PC-9 (cell line): ENCODE results near the gene TWSG1. TPM values are rescaled to one million over a fixed set of nuclear protein-coding genes. Genes with fewer than 3 reads are reported as not detected.

Source experiments
- BruUV-seq: library from RNA; stranded (reverse); fragments of 400-500 nt; replicated peaks from 2 replicates; lab custom pipeline; 2021; lab: Mats Ljungman, UMichigan
- CTCF ChIA-PET: fragments of 300-600 bp; sonication (Branson Sonifier 250); formaldehyde crosslinking; loops from one replicate; lab custom pipeline; 2022; ENCODE audit warnings: antibody characterized with exemption; lab: Charles Lee
- POLR2A ChIA-PET: fragments of 300-600 bp; sonication (Branson Sonifier 250); formaldehyde crosslinking; loops from one replicate; lab custom pipeline; 2022; ENCODE audit warnings: antibody characterized with exemption; ENCODE audit not compliant: unreplicated experiment; lab: Charles Lee
- DNase-seq, 2 experiments: peaks; one replicate each; pipeline versions ENCODE4 v3.0.0 to v3.0.0-alpha.2; 2015 to 2022; ENCODE audit warnings: mixed read lengths in 1 of 2
- H2AFZ ChIP-seq: fragments of 200-600 bp; sonication (generic); 2 replicates; pipeline ENCODE4 v1.8.1; 2017; ENCODE audit warnings: antibody characterized with exemption
- H3F3A ChIP-seq: fragments of 200-600 bp; sonication (generic); 2 replicates; pipeline ENCODE4 v1.8.1; 2017; ENCODE audit warnings: antibody characterized with exemption, mild to moderate bottlenecking, low read depth; ENCODE audit not compliant: insufficient read depth
- H3K27ac ChIP-seq: fragments of 200-600 bp; sonication (generic); 2 replicates; pipeline ENCODE4 v1.6.1; 2016; ENCODE audit warnings: mixed run types
- H3K27me3 ChIP-seq: fragments of 200-600 bp; sonication (generic); 2 replicates; pipeline ENCODE4 v1.6.1; 2016; ENCODE audit warnings: low read depth, mixed run types; ENCODE audit not compliant: insufficient read depth
- H3K36me3 ChIP-seq: fragments of 200-600 bp; sonication (generic); 2 replicates; pipeline ENCODE4 v1.6.1; 2016; ENCODE audit warnings: low read depth, mixed run types
- H3K4me1 ChIP-seq: fragments of 200-600 bp; sonication (generic); replicated peaks from 2 replicates; pipeline ENCODE4 v1.6.1; 2016; ENCODE audit warnings: mixed run types; ENCODE audit not compliant: insufficient read depth
- H3K4me2 ChIP-seq: fragments of 200-600 bp; sonication (generic); 2 replicates; pipeline ENCODE4 v1.6.1; 2017; ENCODE audit warnings: mixed run types
- H3K4me3 ChIP-seq: fragments of 200-600 bp; sonication (generic); 2 replicates; pipeline ENCODE4 v1.6.1; 2016; ENCODE audit warnings: mixed run types
- H3K79me2 ChIP-seq: fragments of 200-600 bp; sonication (generic); 2 replicates; pipeline ENCODE4 v1.6.1; 2017; ENCODE audit warnings: low read depth, mixed run types
- H3K9me2 ChIP-seq: fragments of 200-600 bp; sonication (generic); 2 replicates; pipeline ENCODE4 v1.8.1; 2017; ENCODE audit warnings: mild to moderate bottlenecking; ENCODE audit not compliant: insufficient read depth
- H3K9me3 ChIP-seq: fragments of 200-600 bp; sonication (generic); 2 replicates; pipeline ENCODE4 v1.8.1; 2016; ENCODE audit warnings: low read depth; ENCODE audit not compliant: insufficient read depth
- H4K20me1 ChIP-seq: fragments of 200-600 bp; sonication (generic); 2 replicates; pipeline ENCODE4 v1.8.1; 2017; ENCODE audit not compliant: insufficient read depth
- EZH2 ChIP-seq: fragments of 200-600 bp; sonication (generic); IDR thresholded peaks from 2 replicates; pipeline ENCODE4 v1.8.0; 2017; ENCODE audit warnings: antibody characterized with exemption, low read depth
- intact Hi-C: fragments of 100-400 bp; cut with micrococcal nuclease; formaldehyde crosslinking; loops from one replicate; pipeline ENCODE4 v1.10.0; 2022; ENCODE audit not compliant: unreplicated experiment
- total RNA-seq: library from RNA; stranded (reverse); gene quantifications from 2 replicates; pipeline ENCODE4 v1.2.3, GENCODE V29; 2021
- TF ChIP-seq, protein P1 (sequence below): fragments of 200-600 bp; sonication (generic); conservative IDR thresholded peaks from 2 replicates; pipeline ENCODE4 v1.6.1; 2017; ENCODE audit warnings: mixed run types, antibody characterized with exemption, mild to moderate bottlenecking, moderate library complexity

Gene TWSG1
- total RNA-seq, 1 experiment from 2014 or later, result 52.1 TPM

DNA sequence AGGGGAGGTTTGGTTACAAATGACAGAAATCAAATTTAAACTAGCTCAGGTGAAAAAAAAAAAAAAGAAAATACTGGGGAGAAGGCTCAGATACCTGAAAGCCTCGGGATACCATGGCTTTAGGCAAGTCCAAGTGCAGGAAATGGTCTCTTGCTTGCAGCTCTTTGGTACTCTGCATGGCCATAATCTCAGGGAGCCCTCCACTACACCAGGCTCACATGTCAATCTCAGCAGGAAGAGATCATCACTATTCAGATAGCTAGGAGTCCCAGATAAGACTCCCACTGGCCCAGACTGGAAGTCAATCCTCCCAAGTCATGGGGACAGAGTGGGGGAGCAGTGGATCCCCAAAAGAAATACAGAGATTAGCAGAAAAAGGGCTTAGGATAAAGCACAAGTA, 75.9 kb downstream of the TWSG1 start:
- intact Hi-C loops, result loop anchor here (10.0 kb wide), 1 partner anchor 76 kb away; the partner anchor contains the start of gene TWSG1
- ChIA-PET POLR2A (no interaction called here), CTCF (no interaction called here)
- Histone ChIP-seq H3K79me2 (no peaks in the 10 kb centered on the region), H4K20me1 (no peaks in the 10 kb centered on the region), H3F3A (no peaks in the 10 kb centered on the region), H3K27ac (no peak overlapping the region), H3K9me3 (no peaks in the 10 kb centered on the region), H2AFZ (no peak overlapping the region), H3K4me1 (peaks cover 9% of the 10 kb centered on the region; the same call in 1 of the 2 replicates), H3K36me3 (no peaks in the 10 kb centered on the region), H3K4me3 (no peak overlapping the region), H3K9me2 (no peaks in the 10 kb centered on the region), H3K4me2 (no peak overlapping the region), H3K27me3 (no peaks in the 10 kb centered on the region)
- no peak for DNase-seq
- TF ChIP-seq EZH2, result no peak
- TF ChIP-seq, protein P1, sequence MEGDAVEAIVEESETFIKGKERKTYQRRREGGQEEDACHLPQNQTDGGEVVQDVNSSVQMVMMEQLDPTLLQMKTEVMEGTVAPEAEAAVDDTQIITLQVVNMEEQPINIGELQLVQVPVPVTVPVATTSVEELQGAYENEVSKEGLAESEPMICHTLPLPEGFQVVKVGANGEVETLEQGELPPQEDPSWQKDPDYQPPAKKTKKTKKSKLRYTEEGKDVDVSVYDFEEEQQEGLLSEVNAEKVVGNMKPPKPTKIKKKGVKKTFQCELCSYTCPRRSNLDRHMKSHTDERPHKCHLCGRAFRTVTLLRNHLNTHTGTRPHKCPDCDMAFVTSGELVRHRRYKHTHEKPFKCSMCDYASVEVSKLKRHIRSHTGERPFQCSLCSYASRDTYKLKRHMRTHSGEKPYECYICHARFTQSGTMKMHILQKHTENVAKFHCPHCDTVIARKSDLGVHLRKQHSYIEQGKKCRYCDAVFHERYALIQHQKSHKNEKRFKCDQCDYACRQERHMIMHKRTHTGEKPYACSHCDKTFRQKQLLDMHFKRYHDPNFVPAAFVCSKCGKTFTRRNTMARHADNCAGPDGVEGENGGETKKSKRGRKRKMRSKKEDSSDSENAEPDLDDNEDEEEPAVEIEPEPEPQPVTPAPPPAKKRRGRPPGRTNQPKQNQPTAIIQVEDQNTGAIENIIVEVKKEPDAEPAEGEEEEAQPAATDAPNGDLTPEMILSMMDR, result no peak
- no TSS peak for BruUV-seq

DNA sequence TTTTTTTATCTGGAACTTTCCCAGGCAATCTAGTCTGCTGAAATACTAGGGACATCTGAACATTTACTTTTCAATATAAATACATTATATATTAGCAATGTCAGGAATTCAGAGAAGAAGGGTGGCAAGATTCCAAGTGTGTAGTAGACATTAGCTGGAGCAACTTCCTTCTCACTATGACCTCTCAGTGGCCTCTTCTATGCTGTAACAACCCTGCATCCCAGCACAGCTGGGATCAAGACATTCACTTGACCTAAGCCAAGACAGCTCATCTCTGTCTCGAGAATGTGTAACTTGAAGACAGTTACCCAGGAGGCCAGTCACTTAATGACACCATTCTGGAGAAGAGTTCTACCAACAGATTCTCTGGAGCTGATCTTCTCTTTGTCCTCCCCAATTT, 79.0 kb downstream of the TWSG1 start:
- Histone ChIP-seq H3K4me2 (0 out of 2 replicates have a peak overlapping the region, but pooled peaks have one; percentile 14), H2AFZ (no peak overlapping the region), H3K9me3 (no peaks in the 10 kb centered on the region), H3F3A (no peaks in the 10 kb centered on the region), H3K27me3 (no peaks in the 10 kb centered on the region), H4K20me1 (no peaks in the 10 kb centered on the region), H3K4me3 (no peak overlapping the region), H3K9me2 (no peaks in the 10 kb centered on the region), H3K79me2 (no peaks in the 10 kb centered on the region), H3K4me1 (peaks cover 9% of the 10 kb centered on the region; the same call in 1 of the 2 replicates), H3K36me3 (no peaks in the 10 kb centered on the region), H3K27ac (no peak overlapping the region)
- TF ChIP-seq, protein P1, result no peak
- no peak for TF ChIP-seq EZH2
- BruUV-seq, result no TSS peak
- POLR2A ChIA-PET, result interaction anchor here (0.6 kb wide), 2 partner anchors 51 to 312 kb away, joined by 3 to 8 read pairs; no protein-coding TSS in a partner anchor
- DNase-seq, result peak; percentile 25 to 47
- intact Hi-C loops, result loop anchor here (10.0 kb wide), 1 partner anchor 79 kb away; the partner anchor contains the start of gene TWSG1
- CTCF ChIA-PET, result interaction anchor here (0.6 kb wide), 1 partner anchor 63 kb away, joined by 5 read pairs; no protein-coding TSS in a partner anchor

DNA sequence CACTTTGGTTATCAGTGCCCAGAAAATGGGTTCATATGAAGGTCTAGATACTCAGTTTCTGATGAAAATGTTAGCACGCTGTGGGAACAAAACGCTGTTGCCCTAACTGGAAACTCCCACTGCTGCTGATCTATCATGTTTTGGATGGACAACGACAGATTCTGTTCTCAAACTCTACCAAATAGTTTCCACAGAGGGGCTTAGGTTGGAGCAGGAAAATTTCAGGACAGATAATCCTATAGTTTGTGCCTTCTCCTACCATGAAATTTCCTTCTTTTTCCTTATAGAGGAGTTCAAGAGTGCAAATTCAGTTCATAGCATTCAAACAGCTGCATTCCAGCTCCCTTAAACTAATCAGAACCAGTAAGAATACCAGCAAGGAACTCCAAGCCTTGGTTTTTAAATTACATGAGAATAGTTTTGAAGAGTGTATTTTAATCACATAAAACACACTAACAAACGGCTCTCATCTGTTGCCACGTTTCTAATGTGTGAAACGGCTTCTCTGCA, 82.0 kb downstream of the TWSG1 start:
- peaks cover 9% of the 10 kb centered on the region; the same call in 1 of the 2 replicates for H3K4me1 ChIP-seq
- no peaks in the 10 kb centered on the region for H4K20me1 ChIP-seq
- no peaks in the 10 kb centered on the region for H3K36me3 ChIP-seq
- H3K9me2 ChIP-seq, result no peaks in the 10 kb centered on the region
- TF ChIP-seq EZH2, result no peak
- TF ChIP-seq, protein P1, result no peak
- CTCF ChIA-PET, result no interaction called here
- H3K27ac ChIP-seq, result no peak overlapping the region
- H3F3A ChIP-seq, result no peaks in the 10 kb centered on the region
- intact Hi-C loops, result loop anchor here (1.0 to 10.0 kb wide), 2 partner anchors 59 to 82 kb away; partner anchors contain the start of genes RALBP1 and TWSG1
- DNase-seq, result no peak
- H3K4me2 ChIP-seq, result no peak overlapping the region
- no peak overlapping the region for H2AFZ ChIP-seq
- H3K9me3 ChIP-seq, result no peaks in the 10 kb centered on the region; the same call in 1 of the 2 replicates
- H3K79me2 ChIP-seq, result no peaks in the 10 kb centered on the region
- BruUV-seq, result no TSS peak
- H3K4me3 ChIP-seq, result no peak overlapping the region
- POLR2A ChIA-PET, result interaction anchor here (0.6 to 1.0 kb wide), 3 partner anchors 25 to 82 kb away, joined by 4 to 26 read pairs (median 16); partner anchors contain the start of gene TWSG1
- H3K27me3 ChIP-seq, result no peaks in the 10 kb centered on the region
